Measurements from ENCODE around the gene FAM171A2.
"Not testable (repeated sequence)": the region's sequence is repeated elsewhere in the genome, so short reads cannot be mapped to it uniquely, and the experiment has no call there.

FAM171A2 gene

DNA sequence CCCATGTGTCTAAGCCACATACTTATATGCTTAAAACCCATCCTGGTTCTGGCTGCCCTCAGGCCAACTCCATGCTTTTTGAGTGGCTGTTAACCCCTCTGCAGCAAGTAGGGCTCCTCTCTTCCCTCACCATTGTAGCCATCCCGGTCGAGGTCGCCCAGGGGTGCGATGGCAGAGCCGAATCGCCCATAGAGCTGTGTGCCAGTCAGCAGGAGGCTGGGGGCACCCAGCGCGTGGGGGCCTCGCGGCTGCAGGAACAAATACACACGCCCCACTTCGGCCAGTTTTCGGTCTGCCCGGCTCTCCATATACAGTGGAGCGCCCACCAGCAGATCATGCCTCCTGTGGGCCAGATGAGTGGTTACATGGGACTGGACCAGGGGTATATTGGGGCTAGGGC is 19.7 kb upstream of the FAM171A2 start:
- FAIRE-seq, result no peak

- FAIRE-seq, result no peak
These were observed 19.3 kb upstream of the FAM171A2 start for GRCh38 chr17:44382917-44383316.

DNA sequence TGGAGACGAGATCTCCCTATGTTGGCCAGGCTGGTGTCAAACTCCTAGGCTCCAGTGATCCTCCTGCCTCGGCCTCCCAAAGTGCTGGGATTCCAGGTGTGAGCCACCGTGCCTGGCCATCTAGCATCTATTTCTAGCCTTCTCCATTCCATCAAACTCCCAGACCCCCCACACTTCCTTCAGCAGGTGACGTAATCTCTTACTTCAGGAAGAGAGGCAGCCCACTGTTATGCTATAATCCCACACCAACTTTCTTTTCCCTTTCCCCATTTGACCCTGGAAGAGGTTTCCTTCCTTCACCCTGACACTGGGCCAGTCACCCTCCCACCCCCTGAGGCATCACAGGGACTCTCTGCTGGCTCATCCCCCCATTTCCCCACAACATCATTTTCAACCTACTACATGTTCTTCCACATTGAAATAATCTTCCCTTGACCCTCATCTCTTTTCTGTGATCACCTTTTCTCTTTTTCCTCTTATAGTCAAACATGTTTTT is 18.2 kb upstream of the FAM171A2 start:
- FAIRE-seq, result no peak

- no peak for FAIRE-seq
These were observed 17.1 kb upstream of the FAM171A2 start for GRCh38 chr17:44380767-44381166.

- FAIRE-seq, result no peak
These were observed 16.2 kb upstream of the FAM171A2 start for GRCh38 chr17:44379887-44380286.

GRCh38 chr17:44378171-44378705 is 14.6 kb upstream of the FAM171A2 start:
- no peak for FAIRE-seq

DNA sequence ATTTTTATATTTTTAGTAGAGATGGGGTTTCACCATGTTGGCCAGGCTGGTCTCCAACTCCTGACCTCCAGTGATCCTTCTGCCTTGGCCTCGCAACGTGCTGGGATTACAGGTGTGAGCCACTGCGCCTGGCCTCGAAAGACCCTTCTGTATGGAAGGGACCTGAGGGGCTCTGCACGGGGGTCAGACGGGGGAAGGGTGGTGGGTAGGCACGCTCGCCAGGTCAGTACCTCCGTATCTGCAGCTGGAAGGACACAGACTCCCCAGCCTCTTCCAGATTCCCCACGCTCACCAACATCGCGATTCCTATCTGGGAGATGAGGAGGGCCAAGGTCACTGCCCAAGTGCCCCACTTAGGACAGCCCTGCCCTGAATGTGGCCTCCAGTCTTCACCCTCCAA is 13.1 kb upstream of the FAM171A2 start:
- FAIRE-seq, result no peak

DNA sequence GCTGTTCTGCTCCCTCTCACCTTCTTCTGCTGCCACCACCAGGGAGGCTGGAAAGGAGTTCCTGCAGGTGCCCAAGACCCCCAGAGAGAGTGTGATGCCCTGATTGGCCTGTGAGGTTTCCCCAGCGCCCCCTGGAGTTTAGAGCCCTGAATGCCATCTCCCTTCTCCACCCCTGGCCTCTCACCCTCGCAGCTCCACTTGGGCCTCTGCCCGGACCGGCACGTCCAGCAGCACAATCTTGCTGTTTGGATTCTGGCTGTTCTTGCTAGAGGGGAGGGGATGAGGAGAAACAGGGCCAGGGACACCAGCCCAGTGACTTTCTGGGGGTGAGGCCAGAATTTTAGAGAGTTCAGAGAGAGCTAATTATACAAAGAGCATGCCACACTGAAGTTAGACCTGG is 12.5 kb upstream of the FAM171A2 start:
- FAIRE-seq, result no peak

- no peak for FAIRE-seq
These were observed 11.8 kb upstream of the FAM171A2 start for GRCh38 chr17:44375196-44376017.

- no peak for FAIRE-seq
These were observed 10.9 kb upstream of the FAM171A2 start for GRCh38 chr17:44374306-44375195.

DNA sequence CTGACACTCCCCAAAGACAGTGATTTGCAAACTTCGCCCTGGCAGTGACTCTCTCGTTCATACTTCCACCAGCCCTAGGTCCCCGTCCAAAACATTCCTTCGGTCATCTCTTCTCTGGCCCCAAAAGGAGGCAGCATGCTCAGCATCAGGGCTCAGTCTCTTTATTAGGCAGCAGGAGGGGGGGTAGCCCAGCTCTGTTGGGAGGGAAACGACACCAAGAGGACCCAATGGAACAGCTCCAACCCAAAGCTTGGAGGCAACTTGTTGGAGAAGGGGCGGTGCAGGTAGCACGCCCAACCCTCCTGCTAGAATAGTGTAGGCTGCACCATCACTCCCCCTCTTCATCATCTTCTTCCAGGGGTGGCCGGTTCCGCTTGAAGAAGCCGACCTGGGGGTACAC is 8.4 kb upstream of the FAM171A2 start:
- no peak for FAIRE-seq

DNA sequence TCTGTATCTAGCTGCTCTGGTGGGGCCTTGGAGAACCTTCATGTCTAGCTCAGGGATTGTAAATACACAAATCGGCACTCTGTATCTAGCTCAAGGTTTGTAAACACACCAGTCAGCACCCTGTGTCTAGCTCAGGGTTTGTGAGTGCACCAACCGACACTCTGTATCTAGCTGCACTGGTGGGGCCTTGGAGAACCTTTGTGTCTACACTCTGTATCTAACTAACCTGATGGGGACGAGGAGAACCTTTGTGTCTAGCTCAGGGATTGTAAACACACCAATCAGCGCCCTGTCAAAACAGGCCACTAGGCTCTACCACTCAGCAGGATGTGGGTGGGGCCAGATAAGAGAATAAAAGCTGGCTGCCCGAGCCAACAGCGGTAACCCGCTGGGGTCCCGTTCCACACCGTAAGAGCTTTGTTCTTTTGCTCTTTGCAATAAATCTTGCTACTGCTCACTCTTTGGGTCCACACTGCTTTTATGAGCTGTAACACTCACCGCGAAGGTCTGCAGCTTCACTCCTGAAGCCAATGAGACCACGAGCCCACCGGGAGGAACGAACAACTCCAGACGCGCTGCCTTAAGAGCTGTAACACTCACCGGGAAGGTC is 5.9 kb upstream of the FAM171A2 start:
- FAIRE-seq, result not testable (repeated sequence)

DNA sequence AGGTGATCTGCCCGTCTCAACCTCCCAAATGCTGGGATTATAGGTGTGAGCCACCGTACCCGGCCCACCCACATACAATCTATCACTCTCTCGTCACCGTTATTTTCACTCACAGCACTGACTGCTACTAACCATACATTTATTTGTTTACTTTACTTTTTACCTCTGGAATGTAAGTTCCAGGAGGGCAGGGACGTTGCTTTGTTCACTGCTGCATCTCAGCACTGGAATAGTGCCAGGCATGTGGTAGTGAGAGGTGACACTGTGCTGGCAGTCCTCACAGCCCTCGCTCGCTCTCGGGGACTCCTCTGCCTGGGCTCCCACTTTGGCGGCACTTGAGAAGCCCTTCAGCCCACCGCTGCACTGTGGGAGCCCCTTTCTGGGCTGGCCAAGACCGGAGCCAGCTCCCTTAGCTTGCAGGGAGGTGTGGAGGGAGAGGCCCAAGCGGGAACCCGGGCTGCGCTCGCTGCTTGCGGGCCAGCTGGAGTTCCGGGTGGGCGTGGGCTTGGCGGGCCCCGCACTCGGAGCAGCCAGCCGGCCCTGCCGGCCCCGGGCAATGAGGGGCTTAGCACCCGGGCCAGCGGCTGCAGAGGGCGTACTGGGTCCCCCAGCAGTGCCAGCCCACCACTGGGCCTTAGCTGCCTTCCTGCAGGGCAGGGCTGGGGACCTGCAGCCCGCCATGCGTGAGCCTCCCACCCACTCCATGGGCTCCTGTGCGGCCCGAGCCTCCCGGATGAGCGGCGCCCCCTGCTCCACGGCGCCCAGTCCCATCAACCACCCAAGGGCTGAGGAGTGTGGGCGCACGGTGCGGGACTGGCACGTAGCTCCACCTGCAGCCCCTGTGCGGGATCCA is 5.0 kb upstream of the FAM171A2 start:
- FAIRE-seq, result not testable (repeated sequence)

DNA sequence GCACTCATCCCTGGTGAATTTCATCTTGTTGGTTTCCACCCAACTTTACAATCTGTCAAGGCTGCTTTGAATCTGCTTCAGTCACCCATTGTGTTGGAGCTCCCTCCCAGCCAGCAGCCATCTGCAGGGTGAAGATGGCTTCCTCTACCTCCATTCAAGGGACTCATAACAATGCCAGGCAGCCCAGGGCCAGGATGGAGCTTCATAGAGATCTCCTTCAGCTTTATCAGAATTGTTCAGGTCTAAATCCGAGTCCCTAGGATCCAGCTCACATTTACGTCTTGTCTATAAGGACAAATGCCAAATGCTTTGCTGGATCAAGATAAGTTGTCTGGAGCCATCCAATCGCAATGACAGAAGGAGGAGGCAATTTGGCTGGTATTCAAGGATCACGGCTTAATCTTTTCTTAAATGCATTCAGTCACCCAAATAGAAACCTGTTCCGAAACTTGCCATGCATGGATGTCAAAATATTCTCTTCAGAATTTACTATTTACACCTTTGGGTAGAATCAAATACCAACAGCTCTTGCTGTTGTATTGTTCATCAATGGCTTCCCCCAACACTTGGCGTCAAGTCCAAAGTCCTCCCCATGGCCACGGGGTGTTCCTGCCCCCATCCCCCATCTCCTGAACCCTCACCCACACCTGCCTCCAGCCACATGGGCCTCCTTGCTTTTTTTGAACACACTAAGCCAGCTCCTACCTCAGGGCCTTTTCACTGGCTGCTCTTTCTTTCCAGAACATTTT is 3.8 kb upstream of the FAM171A2 start:
- no peak for FAIRE-seq

DNA sequence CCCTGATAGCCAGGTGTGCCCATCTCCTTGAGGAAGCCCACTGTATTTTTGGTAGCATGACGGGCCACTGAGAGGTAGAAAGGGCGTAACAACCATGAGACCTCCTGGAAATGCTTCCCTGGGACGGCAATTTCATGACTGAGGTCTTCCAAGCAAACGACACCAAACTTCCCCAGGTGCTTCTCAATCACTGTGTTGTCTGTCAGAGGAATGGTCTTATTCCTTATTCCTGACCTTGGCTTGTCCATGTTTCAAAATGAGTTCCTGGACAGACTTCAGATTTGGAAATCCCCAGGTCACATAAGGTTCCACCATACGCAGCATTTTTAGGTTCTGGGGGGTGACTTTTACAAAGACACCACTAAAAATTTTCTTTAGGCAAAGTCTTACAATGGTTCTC is 1.4 kb upstream of the FAM171A2 start:
- not testable (repeated sequence) for FAIRE-seq

GRCh38 chr17:44362949-44363612 is 572 bp downstream of the FAM171A2 start:
- no peak for FAIRE-seq

DNA sequence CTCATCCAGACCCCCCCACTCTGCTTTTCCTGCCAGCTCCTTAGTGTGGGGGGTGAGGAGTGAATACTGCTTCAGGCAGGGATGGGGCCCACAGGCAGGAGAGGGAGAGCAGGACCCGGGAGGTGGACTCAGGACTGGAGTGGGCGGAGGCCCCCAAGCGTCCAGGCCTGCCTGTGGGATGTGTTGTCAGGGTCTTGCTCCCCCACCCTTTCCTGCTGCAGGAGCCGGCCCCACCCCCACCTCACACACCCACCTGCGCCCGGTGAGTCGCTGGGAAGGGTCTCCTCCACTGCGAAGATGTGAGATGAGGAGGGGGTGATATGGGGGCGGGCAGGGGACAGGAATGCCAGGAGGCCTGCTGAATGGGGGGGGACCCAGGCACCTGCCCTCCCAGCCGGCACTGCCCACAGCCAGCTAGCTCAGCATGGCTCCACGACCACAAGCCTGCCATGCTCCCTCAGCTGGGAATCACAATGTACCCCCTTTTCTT is 1.1 kb downstream of the FAM171A2 start:
- no peak for FAIRE-seq

- no peak for FAIRE-seq
These were observed 2.1 kb downstream of the FAM171A2 start for GRCh38 chr17:44361292-44362260.

DNA sequence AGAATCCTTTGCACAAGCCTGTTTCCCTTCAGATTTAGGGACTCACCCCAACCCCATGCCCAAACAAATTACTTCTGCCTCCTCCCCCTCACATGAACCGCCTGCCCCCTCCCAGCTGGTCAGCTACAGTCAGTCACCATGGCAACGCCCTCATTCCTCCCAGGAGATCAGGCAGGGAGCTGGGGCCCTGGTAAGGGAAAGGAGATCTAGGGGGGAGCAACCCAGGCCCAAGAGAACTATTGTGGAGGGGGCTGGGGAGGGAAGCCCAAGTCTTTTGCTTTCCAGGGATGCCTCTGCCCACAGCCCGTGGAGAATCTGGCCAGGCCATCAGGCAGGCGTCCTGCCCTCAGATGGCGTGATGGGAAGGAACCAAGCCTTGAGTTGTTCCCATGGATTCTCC is 2.8 kb downstream of the FAM171A2 start:
- FAIRE-seq, result no peak

Measured in endometrium (tissue), 2 donors.